Frontal cortex (tissue), 4 donors: ENCODE measurements around the gene RNF41. TPM values are rescaled to one million over a fixed set of nuclear protein-coding genes. Genes with fewer than 3 reads are reported as not detected.
"Not testable (repeated sequence)": the region's sequence is repeated elsewhere in the genome, so short reads cannot be mapped to it uniquely, and the experiment has no call there.

Experiments used
- DNase-seq, 2 donors: peaks; one replicate each; pipeline ENCODE4 v3.0.0; 2012; ENCODE audit warnings: low spot score in 2 of 2
- FAIRE-seq: peaks from 2 replicates; lab custom pipeline; 2012; peaks lifted over from hg19 to GRCh38; lab: Jason Lieb, UNC
- total RNA-seq: library from RNA; depleted of rRNA; stranded (reverse); fragments of >200 nt; gene quantifications from one replicate; pipeline ENCODE4 v1.2.3, GENCODE V29; 2014
- donor health status: control.
- donor health status: control.
- donor health status: control.

Gene RNF41
- total RNA-seq, 1 donor from 2014 or later, result 53.0 TPM

DNA sequence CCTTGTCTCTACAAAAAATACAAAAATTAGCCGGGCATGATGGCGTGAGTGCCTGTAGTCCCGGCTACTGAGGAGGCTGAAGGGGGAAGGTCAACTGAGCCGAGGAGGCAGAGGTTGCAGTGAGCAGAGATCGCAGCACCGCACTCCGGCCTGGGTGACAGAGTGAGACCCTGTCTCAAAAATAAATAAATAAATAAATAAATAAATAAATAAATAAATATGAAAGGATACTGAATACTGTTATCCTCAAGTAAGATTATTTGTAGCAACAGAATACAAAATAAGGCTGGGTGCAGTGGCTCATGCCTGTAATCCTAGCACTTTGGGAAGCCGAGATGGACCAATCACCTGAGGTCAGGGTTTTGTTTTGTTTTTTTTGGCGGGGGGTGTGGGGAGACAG is 1.9 kb downstream of the RNF41 start:
- DNase-seq (no peak), FAIRE-seq (no peak)

GRCh38 chr12:56216461-56216860 is 5.3 kb downstream of the RNF41 start:
- DNase-seq (no peak), FAIRE-seq (no peak)

GRCh38 chr12:56213878-56214277 is 7.8 kb downstream of the RNF41 start:
- FAIRE-seq, result no peak
- DNase-seq, result no peak

GRCh38 chr12:56212361-56212760 is 9.4 kb downstream of the RNF41 start:
- DNase-seq (no peak), FAIRE-seq (no peak)

DNA sequence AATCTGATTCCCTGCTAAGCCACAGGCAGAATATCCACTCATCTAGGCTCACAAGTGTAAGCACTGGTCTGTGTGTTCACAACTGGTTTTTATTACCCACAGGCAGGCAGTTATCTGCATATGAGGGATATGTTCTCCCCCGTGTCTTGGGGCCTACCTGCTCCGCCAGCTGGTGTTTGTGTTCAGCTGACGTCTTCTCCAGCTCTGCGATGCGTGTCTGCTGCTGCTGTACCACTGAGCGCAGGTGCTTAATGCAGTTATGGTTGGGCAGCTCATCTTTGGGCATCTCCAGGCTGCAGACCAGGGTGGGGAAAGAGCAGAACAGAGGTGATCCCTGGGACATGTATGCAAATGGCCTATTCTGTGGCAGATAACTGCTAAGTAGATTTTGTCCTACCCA is 13.7 kb downstream of the RNF41 start:
- DNase-seq (no peak), FAIRE-seq (no peak)

DNA sequence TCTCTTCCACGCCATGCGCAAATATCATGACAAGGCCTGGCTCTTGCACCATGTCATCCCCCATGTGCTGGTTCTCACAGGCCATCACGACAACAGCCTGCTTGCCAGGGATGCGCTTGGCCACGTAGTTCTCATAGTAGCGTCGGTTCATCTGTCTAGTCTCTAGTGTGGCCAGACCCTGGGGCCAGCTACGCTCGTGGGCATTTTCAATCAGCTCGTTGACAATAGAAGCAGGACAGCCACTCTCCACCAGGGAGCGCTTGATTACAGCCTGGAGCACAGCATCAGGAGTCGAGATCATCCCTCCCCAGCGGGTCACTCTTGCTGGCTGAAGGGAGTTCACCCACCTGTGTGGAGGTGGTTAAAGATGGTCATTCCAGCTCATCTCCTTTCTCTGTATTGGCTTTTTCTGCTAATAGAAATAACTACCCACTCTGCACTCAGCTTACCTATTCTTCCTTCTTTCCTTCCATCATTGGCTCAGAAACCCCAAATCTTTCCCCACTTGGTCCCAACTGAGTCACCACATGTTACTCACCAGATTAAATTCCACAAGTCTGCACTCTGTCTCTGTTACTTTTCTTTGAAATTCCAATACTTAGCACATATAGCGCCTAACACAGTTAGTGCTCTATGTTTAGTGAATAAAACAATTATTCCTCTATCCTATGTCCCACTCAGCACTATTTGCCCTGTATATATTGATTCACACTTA is 15.1 kb downstream of the RNF41 start:
- FAIRE-seq (no peak), DNase-seq (peak in 1 of 2 donors; percentile 42)

GRCh38 chr12:56205445-56205844 is 16.3 kb downstream of the RNF41 start:
- FAIRE-seq (no peak), DNase-seq (no peak)

- FAIRE-seq (no peak), DNase-seq (no peak)
These were observed 17.4 kb downstream of the RNF41 start for GRCh38 chr12:56204275-56204674.

DNA sequence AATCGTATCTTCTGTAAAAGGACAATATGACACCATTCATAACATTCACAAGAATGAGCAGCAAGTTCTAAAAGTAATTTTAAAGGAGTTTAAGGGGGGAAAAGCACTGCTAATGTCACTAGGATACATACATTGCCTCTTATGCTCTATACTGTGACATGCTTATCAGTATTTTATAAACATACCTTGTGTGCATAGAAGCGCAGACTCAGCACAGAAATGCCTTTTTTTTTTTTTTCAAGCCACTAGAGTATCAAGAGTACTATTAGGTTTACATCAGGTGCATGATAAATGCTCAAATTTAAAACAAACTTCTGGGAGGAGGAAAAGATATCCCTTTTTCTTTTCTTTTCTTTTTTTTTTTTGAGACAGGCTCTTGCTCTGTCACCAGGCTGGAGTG is 18.9 kb downstream of the RNF41 start:
- DNase-seq (no peak), FAIRE-seq (no peak)

DNA sequence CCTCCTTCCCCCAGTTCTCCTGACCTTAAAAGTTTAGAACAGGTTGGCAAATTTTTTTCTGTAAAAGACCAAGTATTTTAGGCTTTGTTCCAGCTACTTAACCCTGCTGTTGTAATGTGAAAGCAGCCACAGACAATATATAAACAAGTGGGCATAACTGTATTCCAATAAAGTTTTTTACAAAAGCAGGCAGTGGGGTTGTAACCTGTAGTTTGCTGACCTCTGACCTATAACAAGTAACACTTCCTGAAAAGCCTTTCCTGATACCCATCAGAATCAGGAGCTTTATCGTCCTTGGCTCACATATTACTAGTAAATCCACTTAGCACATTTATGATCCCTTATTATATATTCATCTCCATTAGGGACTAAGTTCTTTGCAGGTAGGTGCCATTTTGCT is 19.4 kb downstream of the RNF41 start:
- FAIRE-seq, result no peak
- DNase-seq, result no peak

DNA sequence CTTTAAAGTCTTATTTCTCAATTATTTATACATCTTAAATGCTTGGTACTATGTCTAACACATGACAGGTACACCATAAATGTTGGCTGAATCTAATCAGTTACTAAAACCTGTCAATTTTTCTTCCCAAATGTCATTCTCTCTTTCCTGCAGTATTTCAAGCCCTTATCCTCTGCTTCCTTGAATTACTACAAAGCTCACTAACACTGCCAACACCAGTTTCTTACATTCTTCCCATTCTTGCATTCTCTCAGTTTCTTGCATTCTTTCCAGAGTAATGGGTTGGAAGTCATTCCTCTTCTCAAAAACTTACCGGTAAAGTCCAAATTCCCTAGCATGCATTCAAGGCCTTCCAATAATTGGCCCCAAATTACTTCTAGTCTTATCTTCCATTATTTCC is 22.9 kb downstream of the RNF41 start:
- no peak for FAIRE-seq

GRCh38 chr12:56197921-56198635 is 23.6 kb downstream of the RNF41 start:
- DNase-seq (no peak), FAIRE-seq (no peak)

More for the DNA sequence above, 22.9 kb downstream of the RNF41 start:
- no peak for DNase-seq

- DNase-seq, FAIRE-seq: not testable (repeated sequence)
These were observed 24.7 kb downstream of the RNF41 start for GRCh38 chr12:56196818-56197550.

- DNase-seq (peak; percentile 63 to 70), FAIRE-seq (peak; percentile 3)
These were observed 28.6 kb downstream of the RNF41 start for GRCh38 chr12:56193025-56193578.

- FAIRE-seq (no peak), DNase-seq (no peak)
These were observed 29.1 kb downstream of the RNF41 start for GRCh38 chr12:56192582-56192981.

- FAIRE-seq (no peak), DNase-seq (no peak)
These were observed 31.0 kb downstream of the RNF41 start for GRCh38 chr12:56190695-56191155.

GRCh38 chr12:56189918-56190694 is 31.6 kb downstream of the RNF41 start:
- FAIRE-seq, result no peak
- DNase-seq, result peak; percentile 63 to 68

DNA sequence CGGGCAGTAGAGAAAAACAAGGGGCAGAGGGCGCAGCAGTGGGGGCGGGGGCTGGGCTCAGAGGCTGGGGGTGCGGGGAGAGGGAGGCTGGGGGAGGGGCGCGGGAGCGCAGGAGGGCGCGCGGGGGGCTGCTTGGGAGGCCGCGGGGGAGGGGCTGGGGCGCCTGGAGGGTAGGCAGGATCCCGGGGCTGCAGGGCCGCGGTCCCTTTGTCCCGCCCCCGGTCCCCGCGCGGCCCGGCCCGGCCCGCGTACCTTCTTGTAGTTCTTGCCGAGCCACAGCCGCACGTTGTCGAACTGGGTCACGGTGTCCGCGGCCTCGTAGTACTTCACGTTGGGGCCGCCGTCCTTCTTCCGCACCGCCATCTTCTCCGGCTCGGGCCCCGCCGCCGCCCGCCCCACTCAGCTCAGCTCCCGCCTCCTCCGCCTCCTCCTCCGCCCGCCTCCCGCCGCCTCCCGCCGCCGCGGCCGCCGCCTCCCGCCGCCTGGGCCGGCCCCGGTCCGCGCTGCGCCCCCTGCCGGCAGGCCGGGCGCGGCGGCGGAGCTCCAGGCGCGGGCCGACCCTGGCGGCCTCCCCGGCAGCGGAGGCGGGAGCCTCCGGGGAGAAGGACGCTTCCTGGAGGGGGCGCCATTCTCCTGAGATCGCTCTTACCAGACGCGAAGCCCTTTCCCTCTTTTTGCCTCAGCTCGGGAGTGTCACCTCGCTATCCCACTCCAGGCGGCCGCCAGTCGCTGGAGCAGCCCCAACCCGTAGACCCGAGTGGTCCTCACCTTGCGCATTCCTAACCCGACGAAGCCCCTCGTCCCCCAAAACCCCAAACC is 32.4 kb downstream of the RNF41 start, which contains the start of gene SMARCC2:
SMARCC2 (minus strand) TSS at position 385 of the 819 bp plus-strand sequence; CDS start at position 363, 22 bp downstream.
- DNase-seq (peak; percentile 88 to 92), FAIRE-seq (no peak)

DNA sequence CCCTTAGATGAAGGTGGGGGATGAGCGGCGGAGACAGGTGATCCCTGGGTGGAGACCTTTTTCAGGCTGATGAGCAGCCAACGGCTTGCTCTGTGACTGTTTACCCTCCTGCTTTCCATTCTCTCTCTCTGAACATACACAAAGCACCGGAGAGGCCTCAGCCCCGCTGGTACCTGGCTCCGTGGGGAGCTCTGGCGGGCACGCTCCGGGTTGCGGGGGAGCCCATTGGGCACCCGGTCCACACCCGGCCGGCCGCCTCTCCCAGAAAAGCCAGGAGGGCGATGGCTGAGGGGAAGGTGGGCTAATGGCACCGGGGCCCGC is 33.0 kb downstream of the RNF41 start:
- FAIRE-seq, result no peak
- peak in 1 of 2 donors; percentile 29 for DNase-seq
